Measurements from ENCODE around the gene SMIM15. TPM values are rescaled to one million over a fixed set of nuclear protein-coding genes. Genes with fewer than 3 reads are reported as not detected.
A peak's percentile ranks its signal among the peaks of the same experiment; 100 is the strongest.

Gene SMIM15
- polyA plus RNA-seq, 4 donors = 43.2 to 89.3 (median 56.2) TPM

- WGBS, 3 donors = 85 to 92% (median 90%) methylated on average over 2 of the region's 2 CpGs
- DNase-seq (no peak), FAIRE-seq (no peak)
- no peaks in the 10 kb centered on the region for H3K27me3 ChIP-seq (ENCODE audit: control insufficient read depth in 3 of 3, insufficient read depth in 3 of 3, low read length in 3 of 3)
- no peaks in the 10 kb centered on the region for H3K9me3 ChIP-seq (ENCODE audit: control insufficient read depth in 2 of 2, insufficient read depth in 1 of 2, low read depth in 1 of 2, low read length in 1 of 2)
- H3K27ac ChIP-seq (ENCODE audit: low read depth in 1 of 3, low read length in 2 of 3) = no peak overlapping the region
- H3K4me1 ChIP-seq (ENCODE audit: control insufficient read depth in 3 of 3, insufficient read depth in 2 of 3, low read depth in 1 of 3, low read length in 2 of 3) = no peaks in the 10 kb centered on the region
- no peak overlapping the region for H3K4me3 ChIP-seq (ENCODE audit: low read depth in 1 of 3, low read length in 3 of 3)
- peaks cover 0 to 6% (median 0%) of the 10 kb centered on the region in 3 donors for H3K36me3 ChIP-seq (ENCODE audit: control insufficient read depth in 3 of 3, insufficient read depth in 2 of 3, low read depth in 1 of 3, low read length in 3 of 3)
Measured at GRCh38 chr5:61151893-61152292, 10.4 kb downstream of the SMIM15 start.

DNA sequence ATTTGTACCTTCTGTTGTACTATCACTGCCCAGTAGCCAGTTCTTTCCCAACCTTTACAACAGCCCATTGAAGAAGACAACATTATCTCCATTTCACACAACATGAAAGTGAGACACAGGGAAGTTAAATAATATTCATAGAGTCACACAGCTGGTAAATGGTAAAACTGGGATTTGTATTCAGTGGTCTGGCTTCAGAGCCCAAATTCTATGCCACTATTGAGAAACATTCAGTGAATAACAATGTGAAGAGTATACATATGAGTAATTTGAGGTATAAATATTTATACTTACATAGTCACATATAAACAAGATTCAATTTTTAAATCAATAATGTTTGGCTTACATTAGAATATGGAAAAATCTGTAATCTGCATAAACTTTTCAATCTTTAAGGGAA is 13.8 kb downstream of the SMIM15 start:
- no peaks in the 10 kb centered on the region for H3K36me3 ChIP-seq (ENCODE audit: control insufficient read depth in 3 of 3, insufficient read depth in 2 of 3, low read depth in 1 of 3, low read length in 3 of 3)
- FAIRE-seq (no peak), DNase-seq (no peak)
- no peak overlapping the region for H3K27ac ChIP-seq (ENCODE audit: low read depth in 1 of 3, low read length in 2 of 3)
- H3K4me3 ChIP-seq (ENCODE audit: low read depth in 1 of 3, low read length in 3 of 3) = no peak overlapping the region
- H3K9me3 ChIP-seq (ENCODE audit: control insufficient read depth in 2 of 2, insufficient read depth in 1 of 2, low read depth in 1 of 2, low read length in 1 of 2) = no peaks in the 10 kb centered on the region
- no peaks in the 10 kb centered on the region for H3K27me3 ChIP-seq (ENCODE audit: control insufficient read depth in 3 of 3, insufficient read depth in 3 of 3, low read length in 3 of 3)
- no peaks in the 10 kb centered on the region for H3K4me1 ChIP-seq (ENCODE audit: control insufficient read depth in 3 of 3, insufficient read depth in 2 of 3, low read depth in 1 of 3, low read length in 2 of 3)

DNA sequence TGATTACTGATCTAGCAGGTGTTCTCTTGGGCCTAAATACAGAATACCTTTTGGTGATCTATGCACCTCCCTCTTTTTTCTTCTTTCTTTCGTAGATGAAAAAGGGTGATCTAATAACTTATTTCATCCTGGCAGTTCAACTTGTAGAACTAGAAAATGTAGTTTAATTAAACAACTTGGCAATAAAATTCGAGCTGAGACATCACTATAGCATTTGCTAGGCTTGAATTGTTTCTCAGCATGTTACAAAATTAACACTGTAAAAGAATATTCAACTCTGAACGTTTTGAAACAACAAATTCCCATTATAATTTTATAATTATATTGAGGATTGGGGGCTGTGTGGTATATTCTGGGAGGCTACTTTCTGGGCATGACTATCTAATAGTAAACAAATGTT is 19.5 kb downstream of the SMIM15 start:
- Histone ChIP-seq H3K36me3 (ENCODE audit: control insufficient read depth in 3 of 3, insufficient read depth in 2 of 3, low read depth in 1 of 3, low read length in 3 of 3) (no peaks in the 10 kb centered on the region), H3K9me3 (ENCODE audit: control insufficient read depth in 2 of 2, insufficient read depth in 1 of 2, low read depth in 1 of 2, low read length in 1 of 2) (no peaks in the 10 kb centered on the region), H3K27ac (ENCODE audit: low read depth in 1 of 3, low read length in 2 of 3) (no peak overlapping the region), H3K27me3 (ENCODE audit: control insufficient read depth in 3 of 3, insufficient read depth in 3 of 3, low read length in 3 of 3) (no peaks in the 10 kb centered on the region), H3K4me1 (ENCODE audit: control insufficient read depth in 3 of 3, insufficient read depth in 2 of 3, low read depth in 1 of 3, low read length in 2 of 3) (no peaks in the 10 kb centered on the region), H3K4me3 (ENCODE audit: low read depth in 1 of 3, low read length in 3 of 3) (no peak overlapping the region)
- DNase-seq (no peak), FAIRE-seq (no peak)
- WGBS, 3 donors = 73 to 74% (median 73%) methylated on average over 3 of the region's 3 CpGs

GRCh38 chr5:61142391-61142790 is 19.9 kb downstream of the SMIM15 start:
- Histone ChIP-seq H3K9me3 (ENCODE audit: control insufficient read depth in 2 of 2, insufficient read depth in 1 of 2, low read depth in 1 of 2, low read length in 1 of 2) (no peaks in the 10 kb centered on the region), H3K36me3 (ENCODE audit: control insufficient read depth in 3 of 3, insufficient read depth in 2 of 3, low read depth in 1 of 3, low read length in 3 of 3) (no peaks in the 10 kb centered on the region), H3K27ac (ENCODE audit: low read depth in 1 of 3, low read length in 2 of 3) (no peak overlapping the region), H3K4me3 (ENCODE audit: low read depth in 1 of 3, low read length in 3 of 3) (no peak overlapping the region), H3K27me3 (ENCODE audit: control insufficient read depth in 3 of 3, insufficient read depth in 3 of 3, low read length in 3 of 3) (no peaks in the 10 kb centered on the region), H3K4me1 (ENCODE audit: control insufficient read depth in 3 of 3, insufficient read depth in 2 of 3, low read depth in 1 of 3, low read length in 2 of 3) (no peaks in the 10 kb centered on the region)
- DNase-seq = no peak
- FAIRE-seq = no peak
- WGBS, 3 donors = 90 to 98% (median 96%) methylated on average over 1 of the region's 1 CpG

DNA sequence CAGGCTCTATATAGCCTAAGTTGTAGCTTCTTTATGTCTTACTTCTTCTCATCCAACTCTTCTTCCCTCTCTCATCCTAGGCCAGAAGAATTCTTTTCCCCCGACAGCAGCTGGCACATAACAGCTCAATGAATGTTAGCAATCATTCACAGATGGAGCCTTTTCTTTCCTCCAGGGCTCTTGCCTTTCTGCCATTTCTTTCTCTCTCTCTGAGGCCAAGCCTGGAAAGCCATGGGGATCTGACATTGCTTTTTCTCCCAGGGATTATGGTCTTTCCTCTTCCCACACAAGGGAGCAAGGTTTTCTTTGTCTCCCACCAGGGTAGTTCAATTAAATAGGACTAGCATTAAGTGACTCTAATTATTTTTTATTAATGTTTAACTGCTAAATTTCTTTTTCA is 20.5 kb downstream of the SMIM15 start:
- Histone ChIP-seq H3K27ac (ENCODE audit: low read depth in 1 of 3, low read length in 2 of 3) (no peak overlapping the region), H3K4me3 (ENCODE audit: low read depth in 1 of 3, low read length in 3 of 3) (no peak overlapping the region), H3K36me3 (ENCODE audit: control insufficient read depth in 3 of 3, insufficient read depth in 2 of 3, low read depth in 1 of 3, low read length in 3 of 3) (no peaks in the 10 kb centered on the region), H3K9me3 (ENCODE audit: control insufficient read depth in 2 of 2, insufficient read depth in 1 of 2, low read depth in 1 of 2, low read length in 1 of 2) (no peaks in the 10 kb centered on the region), H3K27me3 (ENCODE audit: control insufficient read depth in 3 of 3, insufficient read depth in 3 of 3, low read length in 3 of 3) (no peaks in the 10 kb centered on the region), H3K4me1 (ENCODE audit: control insufficient read depth in 3 of 3, insufficient read depth in 2 of 3, low read depth in 1 of 3, low read length in 2 of 3) (no peaks in the 10 kb centered on the region)
- FAIRE-seq (no peak), DNase-seq (no peak)
- WGBS, 3 donors = 63 to 84% (median 68%) methylated on average over 1 of the region's 1 CpG

DNA sequence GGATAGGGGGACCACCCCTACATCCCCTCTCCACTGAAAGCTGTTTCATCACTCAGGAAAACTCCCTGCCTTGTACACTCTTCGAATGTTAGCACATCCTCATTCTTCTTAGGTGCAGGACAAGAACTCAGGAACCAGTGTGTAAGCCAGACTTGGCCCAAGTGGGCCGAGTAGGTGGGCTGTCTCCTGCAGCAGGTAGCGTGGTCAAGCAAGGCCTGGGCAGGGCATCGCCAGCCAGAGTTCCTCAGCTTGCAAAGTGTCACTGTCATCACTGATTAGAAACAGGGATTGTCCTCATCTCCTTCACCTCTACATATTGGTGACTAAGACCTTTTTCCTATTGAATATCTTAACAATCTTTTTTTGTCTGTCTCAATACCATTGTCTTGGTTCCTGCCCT is 22.3 kb downstream of the SMIM15 start:
- no peaks in the 10 kb centered on the region for H3K27me3 ChIP-seq (ENCODE audit: control insufficient read depth in 3 of 3, insufficient read depth in 3 of 3, low read length in 3 of 3)
- no peak overlapping the region for H3K4me3 ChIP-seq (ENCODE audit: low read depth in 1 of 3, low read length in 3 of 3)
- no peak for DNase-seq
- 90 to 95% (median 94%) methylated on average over 4 of the region's 4 CpGs for WGBS, 3 donors
- FAIRE-seq = no peak
- no peak overlapping the region for H3K27ac ChIP-seq (ENCODE audit: low read depth in 1 of 3, low read length in 2 of 3)
- H3K4me1 ChIP-seq (ENCODE audit: control insufficient read depth in 3 of 3, insufficient read depth in 2 of 3, low read depth in 1 of 3, low read length in 2 of 3) = no peaks in the 10 kb centered on the region
- H3K36me3 ChIP-seq (ENCODE audit: control insufficient read depth in 3 of 3, insufficient read depth in 2 of 3, low read depth in 1 of 3, low read length in 3 of 3) = no peaks in the 10 kb centered on the region
- no peaks in the 10 kb centered on the region for H3K9me3 ChIP-seq (ENCODE audit: control insufficient read depth in 2 of 2, insufficient read depth in 1 of 2, low read depth in 1 of 2, low read length in 1 of 2)

GRCh38 chr5:61139094-61139873 is 23.0 kb downstream of the SMIM15 start:
- H3K36me3 ChIP-seq (ENCODE audit: control insufficient read depth in 3 of 3, insufficient read depth in 2 of 3, low read depth in 1 of 3, low read length in 3 of 3) = no peaks in the 10 kb centered on the region
- WGBS, 3 donors = 87 to 91% (median 89%) methylated on average over 5 of the region's 5 CpGs
- peak in 1 of 2 donors; percentile 11 for DNase-seq
- no peaks in the 10 kb centered on the region for H3K27me3 ChIP-seq (ENCODE audit: control insufficient read depth in 3 of 3, insufficient read depth in 3 of 3, low read length in 3 of 3)
- H3K27ac ChIP-seq (ENCODE audit: low read depth in 1 of 3, low read length in 2 of 3) = no peak overlapping the region
- no peak overlapping the region for H3K4me3 ChIP-seq (ENCODE audit: low read depth in 1 of 3, low read length in 3 of 3)
- no peaks in the 10 kb centered on the region for H3K4me1 ChIP-seq (ENCODE audit: control insufficient read depth in 3 of 3, insufficient read depth in 2 of 3, low read depth in 1 of 3, low read length in 2 of 3)
- FAIRE-seq = no peak
- H3K9me3 ChIP-seq (ENCODE audit: control insufficient read depth in 2 of 2, insufficient read depth in 1 of 2, low read depth in 1 of 2, low read length in 1 of 2) = no peaks in the 10 kb centered on the region

- Histone ChIP-seq H3K36me3 (ENCODE audit: control insufficient read depth in 3 of 3, insufficient read depth in 2 of 3, low read depth in 1 of 3, low read length in 3 of 3) (no peaks in the 10 kb centered on the region), H3K4me3 (ENCODE audit: low read depth in 1 of 3, low read length in 3 of 3) (no peak overlapping the region), H3K4me1 (ENCODE audit: control insufficient read depth in 3 of 3, insufficient read depth in 2 of 3, low read depth in 1 of 3, low read length in 2 of 3) (no peaks in the 10 kb centered on the region), H3K27ac (ENCODE audit: low read depth in 1 of 3, low read length in 2 of 3) (no peak overlapping the region), H3K27me3 (ENCODE audit: control insufficient read depth in 3 of 3, insufficient read depth in 3 of 3, low read length in 3 of 3) (no peaks in the 10 kb centered on the region), H3K9me3 (ENCODE audit: control insufficient read depth in 2 of 2, insufficient read depth in 1 of 2, low read depth in 1 of 2, low read length in 1 of 2) (no peaks in the 10 kb centered on the region)
- no peak for FAIRE-seq
- no peak for DNase-seq
- WGBS, 3 donors = 93 to 96% (median 93%) methylated on average over 1 of the region's 1 CpG
Measured at GRCh38 chr5:61137835-61138234, 24.4 kb downstream of the SMIM15 start.

GRCh38 chr5:61132559-61132958 is 29.7 kb downstream of the SMIM15 start:
- FAIRE-seq (no peak), DNase-seq (no peak)
- Histone ChIP-seq H3K27ac (ENCODE audit: low read depth in 1 of 3, low read length in 2 of 3) (no peak overlapping the region), H3K36me3 (ENCODE audit: control insufficient read depth in 3 of 3, insufficient read depth in 2 of 3, low read depth in 1 of 3, low read length in 3 of 3) (no peaks in the 10 kb centered on the region), H3K4me3 (ENCODE audit: low read depth in 1 of 3, low read length in 3 of 3) (no peak overlapping the region), H3K4me1 (ENCODE audit: control insufficient read depth in 3 of 3, insufficient read depth in 2 of 3, low read depth in 1 of 3, low read length in 2 of 3) (no peaks in the 10 kb centered on the region), H3K27me3 (ENCODE audit: control insufficient read depth in 3 of 3, insufficient read depth in 3 of 3, low read length in 3 of 3) (no peaks in the 10 kb centered on the region), H3K9me3 (ENCODE audit: control insufficient read depth in 2 of 2, insufficient read depth in 1 of 2, low read depth in 1 of 2, low read length in 1 of 2) (no peaks in the 10 kb centered on the region)
- 92 to 97% (median 96%) methylated on average over 1 of the region's 1 CpG for WGBS, 3 donors
